Measurements from ENCODE around the gene NUMB. TPM values are rescaled to one million over a fixed set of nuclear protein-coding genes. Genes with fewer than 3 reads are reported as not detected.
A peak's percentile ranks its signal among the peaks of the same experiment; 100 is the strongest.

NUMB gene
- total RNA-seq, 2 experiments from 2014 or later, result 39.6 to 49.6 TPM

- H3K4me3 Mint-ChIP-seq, result no peak overlapping the region
- H3K9me3 Mint-ChIP-seq, result no peaks in the 10 kb centered on the region
- ChIA-PET CTCF (interaction anchor here (1.1 to 1.9 kb wide), 2 partner anchors 8 to 10 kb away, joined by 3 to 15 read pairs; no protein-coding TSS in a partner anchor), POLR2A (no interaction called here)
- no peaks in the 10 kb centered on the region for H3K27me3 Mint-ChIP-seq
- no peak for DNase-seq
- peaks cover 1% of the 10 kb centered on the region for H3K36me3 Mint-ChIP-seq (ENCODE audit: low read depth)
- no peak overlapping the region for H3K27ac Mint-ChIP-seq
- peaks cover 52% of the 10 kb centered on the region for H3K4me1 Mint-ChIP-seq
Observed at GRCh38 chr14:73462048-73462715, 3.8 kb upstream of the NUMB start.

DNA sequence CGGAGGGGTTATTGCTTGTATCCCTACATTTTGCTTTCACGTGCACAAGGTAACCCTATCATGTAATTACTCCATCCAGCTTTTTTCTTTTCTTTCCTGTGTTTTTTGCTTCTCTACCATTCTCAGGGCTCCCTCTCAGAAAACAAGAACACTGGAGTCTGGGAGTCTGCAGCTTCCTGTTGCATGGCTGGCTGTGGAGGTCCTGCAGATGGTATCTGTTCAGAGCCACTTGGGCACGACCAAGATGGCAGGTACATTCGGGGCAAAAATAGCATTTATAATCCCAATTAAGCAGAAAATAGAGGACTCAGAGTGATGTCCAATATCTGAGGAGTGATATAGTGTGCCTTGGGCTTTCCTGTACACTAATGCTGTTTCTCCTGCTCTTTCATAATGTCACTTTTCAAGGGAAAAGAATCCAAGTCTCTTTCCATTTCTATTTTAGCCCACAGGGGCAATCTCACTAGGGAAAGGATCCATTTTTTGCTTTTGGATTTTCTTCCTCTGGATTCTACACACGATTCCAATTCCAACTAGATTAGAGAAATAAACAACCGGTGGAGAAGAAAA is 3.2 kb upstream of the NUMB start:
- no peaks in the 10 kb centered on the region for H3K9me3 Mint-ChIP-seq
- DNase-seq, result no peak
- POLR2A ChIA-PET, result no interaction called here
- H3K27ac Mint-ChIP-seq, result no peak overlapping the region
- no peak overlapping the region for H3K4me3 Mint-ChIP-seq
- CTCF ChIA-PET, result interaction anchor here (1.1 kb wide), 1 partner anchor 9 kb away, joined by 3 read pairs; no protein-coding TSS in a partner anchor
- peaks cover 1% of the 10 kb centered on the region for H3K36me3 Mint-ChIP-seq (ENCODE audit: low read depth)
- no peaks in the 10 kb centered on the region for H3K27me3 Mint-ChIP-seq
- H3K4me1 Mint-ChIP-seq, result peaks cover 57% of the 10 kb centered on the region

- peaks cover 51% of the 10 kb centered on the region for H3K4me1 Mint-ChIP-seq
- no peak for DNase-seq
- ChIA-PET POLR2A (no interaction called here), CTCF (interaction anchor here (0.7 kb wide), 1 partner anchor 710 kb away, joined by 4 read pairs; no protein-coding TSS in a partner anchor)
- no peak overlapping the region for H3K27ac Mint-ChIP-seq
- no peaks in the 10 kb centered on the region for H3K9me3 Mint-ChIP-seq
- H3K4me3 Mint-ChIP-seq, result no peak overlapping the region
- no peaks in the 10 kb centered on the region for H3K27me3 Mint-ChIP-seq
- peaks cover 3% of the 10 kb centered on the region for H3K36me3 Mint-ChIP-seq (ENCODE audit: low read depth)
Observed at GRCh38 chr14:73460691-73461127, 2.4 kb upstream of the NUMB start.

- H3K36me3 Mint-ChIP-seq (ENCODE audit: low read depth), result peaks cover 4% of the 10 kb centered on the region
- H3K9me3 Mint-ChIP-seq, result no peaks in the 10 kb centered on the region
- peak overlapping the region; percentile 65 for H3K27ac Mint-ChIP-seq
- H3K27me3 Mint-ChIP-seq, result no peaks in the 10 kb centered on the region
- POLR2A ChIA-PET, result no interaction called here
- H3K4me1 Mint-ChIP-seq, result peaks cover 52% of the 10 kb centered on the region
- CTCF ChIA-PET, result interaction anchor here (0.7 kb wide), 1 partner anchor 711 kb away, joined by 4 read pairs; no protein-coding TSS in a partner anchor
- no peak for DNase-seq
- no peak overlapping the region for H3K4me3 Mint-ChIP-seq
Observed at GRCh38 chr14:73459959-73460358, 1.6 kb upstream of the NUMB start.

GRCh38 chr14:73457924-73458182 is 493 bp downstream of the NUMB start:
- H3K4me3 Mint-ChIP-seq, result peak overlapping the region; percentile 95
- no peak for DNase-seq
- POLR2A ChIA-PET, result interaction anchor here (0.6 kb wide), 1 partner anchor 322 kb away, joined by 4 read pairs; the partner anchor contains the start of gene PSEN1

DNA sequence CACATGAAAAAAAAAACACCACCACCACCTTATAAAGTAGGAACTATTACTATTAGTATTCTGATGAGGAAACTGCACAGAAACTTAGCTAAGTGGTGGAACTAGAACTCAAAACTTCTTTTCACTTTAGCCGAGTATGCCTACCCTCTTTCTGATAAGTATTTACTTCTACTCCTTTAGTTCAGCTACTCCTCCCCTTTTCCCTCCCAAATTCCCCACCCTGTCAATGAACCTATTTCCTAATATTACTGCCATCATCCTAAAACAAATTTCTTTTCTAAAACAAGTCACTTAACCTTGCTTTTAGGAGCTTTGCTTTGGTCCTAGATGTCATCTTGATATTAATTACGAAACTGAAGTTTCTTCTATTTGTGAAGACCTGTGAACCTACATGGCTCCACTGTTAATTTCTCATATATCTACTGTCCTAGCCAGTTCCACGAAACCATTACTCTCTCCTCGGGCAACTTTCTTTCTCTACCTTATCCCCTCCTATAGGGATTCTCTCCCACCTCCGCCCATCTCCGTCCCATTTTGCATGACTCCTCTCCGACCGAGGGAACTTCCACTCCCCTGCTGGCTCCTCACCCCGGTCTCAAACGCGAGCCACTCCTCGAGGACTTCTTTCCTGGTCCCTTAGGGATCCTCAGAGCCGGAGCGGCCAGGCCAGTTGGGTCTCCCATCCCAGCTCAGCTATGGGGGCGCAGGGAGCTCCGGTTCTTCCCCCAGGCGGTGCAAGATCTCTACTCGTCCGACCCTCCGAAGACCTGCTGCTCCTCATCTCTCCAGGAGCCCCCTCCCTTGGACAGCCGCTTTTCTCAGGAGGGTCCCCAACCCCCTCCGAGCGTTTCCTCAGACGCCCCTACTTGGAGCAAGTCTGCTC is 1.1 kb downstream of the NUMB start:
- peak; percentile 19 for DNase-seq
- POLR2A ChIA-PET, result interaction anchor here (0.5 kb wide), 1 partner anchor 153 kb away, joined by 6 read pairs; no protein-coding TSS in a partner anchor
- Mint-ChIP-seq H3K27me3 (no peaks in the 10 kb centered on the region), H3K27ac (peak overlapping the region; percentile 68), H3K36me3 (ENCODE audit: low read depth) (peaks cover 4% of the 10 kb centered on the region), H3K4me1 (peaks cover 44% of the 10 kb centered on the region), H3K9me3 (no peaks in the 10 kb centered on the region), H3K4me3 (peak overlapping the region; percentile 95)
- CTCF ChIA-PET, result interaction anchor here (0.7 to 1.7 kb wide), 3 partner anchors 10 to 494 kb away, joined by 3 to 21 read pairs (median 3); no protein-coding TSS in a partner anchor

More at GRCh38 chr14:73457924-73458182, 493 bp downstream of the NUMB start:
- Mint-ChIP-seq H3K27ac (peak overlapping the region; percentile 68), H3K9me3 (no peaks in the 10 kb centered on the region), H3K36me3 (ENCODE audit: low read depth) (peaks cover 4% of the 10 kb centered on the region), H3K4me1 (peaks cover 40% of the 10 kb centered on the region), H3K27me3 (no peaks in the 10 kb centered on the region)
- CTCF ChIA-PET, result interaction anchor here (0.7 to 1.7 kb wide), 4 partner anchors 8 to 162 kb away, joined by 3 to 21 read pairs (median 4); no protein-coding TSS in a partner anchor

DNA sequence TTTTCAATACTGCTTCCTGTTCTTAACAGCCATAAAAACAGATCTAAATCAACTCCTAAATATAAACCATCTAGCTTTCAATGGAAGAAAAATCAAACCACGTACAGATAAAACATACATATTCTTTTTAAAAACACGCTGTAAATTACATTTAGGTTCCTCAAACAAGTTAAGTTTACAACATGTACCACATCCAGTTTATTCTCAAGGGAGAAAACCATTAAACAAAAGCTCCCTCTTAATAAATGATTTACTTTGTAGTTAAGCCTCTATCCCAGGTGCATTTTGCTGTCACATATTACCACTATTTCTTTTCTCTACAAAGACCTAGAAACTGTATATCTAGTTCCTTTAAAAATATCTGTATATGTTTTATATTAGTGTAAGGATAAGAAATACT is 3.1 kb downstream of the NUMB start:
- Mint-ChIP-seq H3K27ac (no peak overlapping the region), H3K36me3 (ENCODE audit: low read depth) (peaks cover 4% of the 10 kb centered on the region), H3K27me3 (no peaks in the 10 kb centered on the region), H3K4me1 (peaks cover 41% of the 10 kb centered on the region), H3K9me3 (no peaks in the 10 kb centered on the region), H3K4me3 (no peak overlapping the region)
- CTCF ChIA-PET, result interaction anchor here (0.6 to 1.6 kb wide), 2 partner anchors 12 to 32 kb away, joined by 3 read pairs; no protein-coding TSS in a partner anchor
- DNase-seq, result no peak
- POLR2A ChIA-PET, result no interaction called here

DNA sequence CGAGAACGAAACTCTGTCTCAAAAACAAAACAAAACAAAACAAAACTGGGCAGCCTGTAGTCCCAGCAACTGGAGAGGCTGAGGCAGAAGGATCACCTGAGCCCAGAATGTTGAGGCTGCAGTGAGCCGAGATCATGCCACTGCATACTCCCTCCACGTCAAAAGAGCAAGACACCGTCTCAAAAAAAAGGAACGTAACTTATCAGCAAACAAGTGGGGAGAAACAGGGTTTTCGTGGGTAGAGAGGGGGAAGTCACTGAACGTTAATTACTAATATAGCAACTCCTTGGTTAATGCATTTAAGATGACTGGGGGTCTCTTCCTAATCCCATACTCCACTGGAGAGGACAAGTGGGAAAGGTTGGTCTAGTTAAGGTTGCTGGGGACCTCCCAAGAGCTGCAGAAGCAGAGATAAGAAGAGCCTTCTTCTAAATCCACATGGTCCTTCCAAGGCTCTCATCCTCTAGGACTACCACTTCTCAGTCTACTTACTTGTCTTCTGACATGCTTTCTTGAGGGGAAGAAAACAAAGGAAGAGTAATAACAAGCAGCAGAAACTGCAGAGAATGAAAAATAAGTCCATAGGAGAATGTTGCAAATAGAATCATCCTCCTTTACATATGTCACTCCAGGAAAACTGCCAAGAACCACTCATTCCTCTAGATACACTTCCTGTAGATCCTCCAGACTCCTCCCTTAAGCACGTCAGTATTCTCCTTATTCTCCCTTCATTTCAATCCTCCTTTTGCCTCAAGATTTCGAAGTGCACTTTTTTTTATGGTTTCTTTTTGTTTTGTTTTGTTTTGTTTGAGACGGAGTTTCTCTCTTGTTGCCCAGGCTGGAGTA is 5.8 kb downstream of the NUMB start:
- Mint-ChIP-seq H3K9me3 (no peaks in the 10 kb centered on the region), H3K4me3 (no peak overlapping the region), H3K4me1 (peaks cover 29% of the 10 kb centered on the region), H3K27ac (no peak overlapping the region), H3K36me3 (ENCODE audit: low read depth) (peaks cover 2% of the 10 kb centered on the region), H3K27me3 (no peaks in the 10 kb centered on the region)
- POLR2A ChIA-PET, result no interaction called here
- CTCF ChIA-PET, result interaction anchor here (0.6 to 1.1 kb wide), 2 partner anchors 14 to 426 kb away, joined by 3 to 5 read pairs; partner anchors contain the start of gene ZFYVE1
- DNase-seq, result no peak

DNA sequence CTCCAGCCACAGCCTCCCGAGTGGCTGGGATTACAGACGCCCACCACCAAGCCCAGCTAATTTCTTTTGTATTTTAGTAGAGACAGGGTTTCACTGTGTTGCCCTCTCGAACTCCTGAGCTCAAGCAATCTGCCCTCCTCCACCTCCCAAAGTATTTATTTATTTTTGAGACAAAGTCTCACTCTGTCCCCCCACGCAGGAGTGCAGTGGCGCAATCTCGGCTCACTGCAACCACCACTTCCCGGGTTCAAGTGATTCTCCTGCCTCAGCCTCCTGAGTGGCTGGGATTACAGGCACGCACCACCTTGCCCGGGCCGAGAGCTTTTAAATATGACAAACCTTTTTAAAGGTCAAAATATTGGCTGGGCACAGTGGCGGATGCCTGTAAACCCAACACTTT is 14.6 kb downstream of the NUMB start:
- ChIA-PET POLR2A (no interaction called here), CTCF (interaction anchor here (0.6 to 1.2 kb wide), 2 partner anchors 11 to 391 kb away, joined by 3 read pairs; no protein-coding TSS in a partner anchor)
- Mint-ChIP-seq H3K4me3 (no peak overlapping the region), H3K4me1 (peaks cover 1% of the 10 kb centered on the region), H3K9me3 (no peaks in the 10 kb centered on the region), H3K27me3 (no peaks in the 10 kb centered on the region), H3K27ac (no peak overlapping the region), H3K36me3 (ENCODE audit: low read depth) (no peaks in the 10 kb centered on the region)
- no peak for DNase-seq

DNA sequence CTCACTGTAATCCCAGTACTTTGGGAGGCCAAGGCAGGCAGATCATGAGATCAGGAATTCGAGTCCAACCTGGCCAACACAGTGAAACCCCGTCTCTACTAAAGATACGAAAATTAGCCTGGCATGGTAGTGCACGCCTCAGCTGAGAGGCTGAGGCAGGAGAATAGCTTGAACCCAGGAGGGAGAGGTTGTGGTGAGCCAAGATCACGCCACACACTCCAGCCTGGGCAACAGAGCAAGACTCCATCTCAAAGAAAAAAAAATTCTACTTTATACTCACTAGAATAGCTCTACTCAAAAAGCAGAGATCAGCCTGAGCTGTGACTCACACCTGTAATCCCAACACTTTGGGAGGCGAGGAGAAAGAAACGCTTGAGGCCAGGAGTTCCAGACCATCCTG is 17.1 kb downstream of the NUMB start:
- Mint-ChIP-seq H3K4me3 (no peak overlapping the region), H3K27me3 (no peaks in the 10 kb centered on the region), H3K9me3 (no peaks in the 10 kb centered on the region), H3K36me3 (ENCODE audit: low read depth) (no peaks in the 10 kb centered on the region), H3K27ac (no peak overlapping the region), H3K4me1 (peaks cover 1% of the 10 kb centered on the region)
- ChIA-PET CTCF (interaction anchor here (0.6 to 1.0 kb wide), 4 partner anchors 9 to 1870 kb away, joined by 3 to 4 read pairs (median 3); no protein-coding TSS in a partner anchor), POLR2A (no interaction called here)
- no peak for DNase-seq

DNA sequence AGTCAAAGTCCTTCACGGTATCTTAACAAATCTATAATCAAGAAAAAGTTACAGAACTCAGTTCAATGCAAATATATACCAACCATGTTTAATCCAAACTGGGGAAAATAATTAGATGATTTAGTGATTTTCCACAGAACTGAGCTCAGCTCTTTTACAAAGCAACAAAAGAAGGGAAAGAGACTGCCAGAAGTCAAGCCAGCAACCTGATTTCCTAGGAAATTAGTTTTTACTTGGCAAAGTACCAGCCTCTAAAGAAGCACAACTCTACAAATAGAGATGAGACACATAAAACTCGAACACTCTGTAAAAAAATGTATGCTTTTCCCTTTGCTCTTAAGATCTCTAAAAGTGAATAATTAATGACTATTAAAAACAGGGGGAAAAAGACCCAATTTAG is 19.4 kb downstream of the NUMB start:
- DNase-seq, result no peak
- ChIA-PET CTCF (no interaction called here), POLR2A (no interaction called here)
- H3K4me3 Mint-ChIP-seq, result no peak overlapping the region
- peaks cover 1% of the 10 kb centered on the region for H3K4me1 Mint-ChIP-seq
- H3K36me3 Mint-ChIP-seq (ENCODE audit: low read depth), result no peaks in the 10 kb centered on the region
- no peaks in the 10 kb centered on the region for H3K9me3 Mint-ChIP-seq
- no peak overlapping the region for H3K27ac Mint-ChIP-seq
- H3K27me3 Mint-ChIP-seq, result no peaks in the 10 kb centered on the region

DNA sequence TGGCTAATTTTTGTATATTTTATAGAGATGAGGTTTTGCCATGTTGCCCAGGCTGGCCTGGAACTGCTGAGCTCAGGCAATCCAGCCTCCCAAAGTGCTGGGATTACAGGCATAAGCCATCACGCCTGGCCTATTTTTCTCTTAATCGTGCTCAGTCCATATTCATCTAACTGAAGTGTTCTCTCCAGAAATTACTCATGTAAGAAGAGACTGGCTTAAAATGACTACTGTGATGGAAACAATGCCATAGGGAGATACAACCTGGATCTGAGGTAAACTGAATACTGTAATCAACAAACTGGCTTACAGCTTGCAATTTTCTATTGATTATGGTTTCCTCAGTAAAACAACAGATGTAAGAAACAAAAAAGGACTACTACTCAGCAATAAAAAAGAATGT is 21.1 kb downstream of the NUMB start:
- ChIA-PET CTCF (no interaction called here), POLR2A (no interaction called here)
- H3K36me3 Mint-ChIP-seq (ENCODE audit: low read depth), result no peaks in the 10 kb centered on the region
- peaks cover 1% of the 10 kb centered on the region for H3K4me1 Mint-ChIP-seq
- H3K27ac Mint-ChIP-seq, result no peak overlapping the region
- no peaks in the 10 kb centered on the region for H3K27me3 Mint-ChIP-seq
- DNase-seq, result no peak
- H3K9me3 Mint-ChIP-seq, result no peaks in the 10 kb centered on the region
- no peak overlapping the region for H3K4me3 Mint-ChIP-seq
